A673 (cell line): ENCODE results near the gene DMBX1.

Source experiments
- CTCF ChIP-seq: fragments of 300-800, 200-600 bp; sonication (generic); conservative IDR thresholded peaks from 2 replicates; pipeline ENCODE4 v1.5.1; 2017; ENCODE audit warnings: low read depth, mild to moderate bottlenecking, antibody characterized with exemption, low read length, moderate library complexity, mixed read lengths
- EZH2 ChIP-seq: fragments of 200-600 bp; sonication (generic); IDR thresholded peaks from 2 replicates; pipeline ENCODE4 v1.6.1; 2017; ENCODE audit warnings: borderline replicate concordance, low read depth, mild to moderate bottlenecking, mixed read lengths, antibody characterized with exemption, low read length; ENCODE audit not compliant: poor library complexity, severe bottlenecking

GRCh38 chr1:46538147-46538546 is 48.5 kb downstream of the DMBX1 start:
- no peak for TF ChIP-seq CTCF
- no peak for TF ChIP-seq EZH2
